Spinal cord (tissue), 10 donors: ENCODE results near the gene DYNC2LI1. TPM values are rescaled to one million over a fixed set of nuclear protein-coding genes. Genes with fewer than 3 reads are reported as not detected.
A peak's percentile ranks its signal among the peaks of the same experiment; 100 is the strongest.

Source experiments
- DNase-seq, 6 donors: peaks; one replicate each; pipeline versions ENCODE4 v3.0.0 to v3.0.0-alpha.2; 2013 to 2015; ENCODE audit warnings: low spot score in 6 of 6, low read depth in 4 of 6
- H3K27ac ChIP-seq: one replicate; pipeline ENCODE4 v1.5.1; 2013; ENCODE audit warnings: low read depth, low read length, control low read depth
- H3K27me3 ChIP-seq: one replicate; pipeline ENCODE4 v1.6.1; 2013; ENCODE audit warnings: low read length; ENCODE audit not compliant: control insufficient read depth, insufficient read depth
- H3K36me3 ChIP-seq: one replicate; pipeline ENCODE4 v1.6.1; 2013; ENCODE audit warnings: low read length; ENCODE audit not compliant: control insufficient read depth, insufficient read depth
- H3K4me1 ChIP-seq: one replicate; pipeline ENCODE4 v1.6.1; 2013; ENCODE audit warnings: low read length; ENCODE audit not compliant: control insufficient read depth, insufficient read depth
- H3K4me3 ChIP-seq: one replicate; pipeline ENCODE4 v1.5.1; 2013; ENCODE audit warnings: low read depth, low read length, control low read depth
- H3K9me3 ChIP-seq: one replicate; pipeline ENCODE4 v1.6.1; 2013; ENCODE audit warnings: low read length; ENCODE audit not compliant: control insufficient read depth, insufficient read depth
- WGBS: methylation state at CpG from one replicate; pipeline ENCODE4 v1.1.5; 2013; ENCODE audit warnings: missing lambda C conversion rate; ENCODE audit not compliant: insufficient coverage; 5-methylcytosine and 5-hydroxymethylcytosine counted together
- polyA plus RNA-seq, 2 donors: library from polyadenylated mRNA; unstranded; fragments of 120-200 nt; gene quantifications; one replicate each; pipeline ENCODE4 v1.2.1, GENCODE V29; 2013; ENCODE audit not compliant: insufficient read length in 2 of 2
- total RNA-seq, 2 donors: library from RNA; depleted of rRNA in 1 of 2; stranded (reverse); fragments of 120-200 nt in 1 of 2; fragments of >200 nt in 1 of 2; gene quantifications; one replicate each; pipeline versions ENCODE4 v1.2.3 to v1.2.4, GENCODE V29; 2013 to 2014
- donor health status: healthy.

DYNC2LI1 gene
- total and polyA plus RNA-seq, 4 donors, result 47.8 to 56.2 (median 50.5) TPM

GRCh38 chr2:43737097-43737854, 36.6 kb upstream of the DYNC2LI1 start:
- no peaks in the 10 kb centered on the region for H3K4me1 ChIP-seq
- no peaks in the 10 kb centered on the region for H3K36me3 ChIP-seq
- H3K27me3 ChIP-seq, result no peaks in the 10 kb centered on the region
- H3K9me3 ChIP-seq, result no peaks in the 10 kb centered on the region
- WGBS, result 70% methylated on average over 2 of the region's 8 CpGs
- no peak overlapping the region for H3K4me3 ChIP-seq
- H3K27ac ChIP-seq, result no peak overlapping the region
- DNase-seq, result no peak

- DNase-seq, result no peak
- Histone ChIP-seq H3K4me3 (no peak overlapping the region), H3K4me1 (no peaks in the 10 kb centered on the region), H3K9me3 (no peaks in the 10 kb centered on the region), H3K27me3 (no peaks in the 10 kb centered on the region), H3K36me3 (no peaks in the 10 kb centered on the region), H3K27ac (no peak overlapping the region)
- WGBS, result 100% methylated on average over 1 of the region's 2 CpGs
Measured at GRCh38 chr2:43737855-43738254, 36.0 kb upstream of the DYNC2LI1 start.

DNA sequence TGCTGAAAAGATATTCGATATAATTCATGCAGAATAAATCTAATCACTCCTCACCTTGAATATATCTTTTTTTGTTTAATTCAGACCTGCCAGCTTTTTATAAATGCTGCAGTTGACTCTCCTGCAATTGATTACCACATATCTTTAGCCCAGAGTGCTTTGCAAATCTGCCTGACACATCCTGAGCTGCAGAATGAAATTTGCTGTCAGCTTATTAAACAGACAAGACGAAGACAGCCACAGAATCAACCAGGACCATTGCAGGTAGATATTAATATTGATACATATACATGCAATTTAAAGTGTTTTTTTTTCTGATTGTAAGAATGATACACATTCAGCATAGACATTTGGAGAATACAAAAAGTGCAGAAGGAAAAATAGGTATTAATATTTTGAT, 35.6 kb upstream of the DYNC2LI1 start:
- no peak overlapping the region for H3K27ac ChIP-seq
- H3K4me3 ChIP-seq, result no peak overlapping the region
- WGBS, result 89% methylated on average over 1 of the region's 2 CpGs
- peak in 1 of 6 donors; percentile 12 for DNase-seq
- H3K27me3 ChIP-seq, result no peaks in the 10 kb centered on the region
- no peaks in the 10 kb centered on the region for H3K9me3 ChIP-seq
- H3K36me3 ChIP-seq, result no peaks in the 10 kb centered on the region
- H3K4me1 ChIP-seq, result no peaks in the 10 kb centered on the region

DNA sequence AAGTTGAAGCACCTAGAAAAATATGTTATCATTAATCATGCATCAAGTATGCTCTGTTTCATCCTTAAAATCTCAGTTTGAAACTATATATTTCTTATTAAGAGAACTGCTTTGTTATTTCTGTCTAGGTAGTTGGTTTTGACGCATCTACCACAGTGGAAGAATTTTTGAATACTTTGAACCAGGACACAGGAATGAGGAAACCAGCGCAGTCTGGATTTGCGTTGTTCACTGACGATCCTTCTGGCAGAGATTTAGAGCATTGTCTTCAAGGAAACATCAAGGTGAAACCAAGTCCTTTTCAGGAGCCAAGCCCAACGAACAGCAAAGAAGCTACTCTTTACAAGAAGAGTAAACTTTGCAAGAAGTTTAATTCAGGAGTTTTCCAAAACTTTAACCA, 30.1 kb upstream of the DYNC2LI1 start:
- no peak overlapping the region for H3K27ac ChIP-seq
- no peak for DNase-seq
- H3K4me3 ChIP-seq, result no peak overlapping the region
- H3K9me3 ChIP-seq, result no peaks in the 10 kb centered on the region
- H3K4me1 ChIP-seq, result no peaks in the 10 kb centered on the region
- WGBS, result 93% methylated on average over 4 of the region's 5 CpGs
- no peaks in the 10 kb centered on the region for H3K36me3 ChIP-seq
- no peaks in the 10 kb centered on the region for H3K27me3 ChIP-seq

DNA sequence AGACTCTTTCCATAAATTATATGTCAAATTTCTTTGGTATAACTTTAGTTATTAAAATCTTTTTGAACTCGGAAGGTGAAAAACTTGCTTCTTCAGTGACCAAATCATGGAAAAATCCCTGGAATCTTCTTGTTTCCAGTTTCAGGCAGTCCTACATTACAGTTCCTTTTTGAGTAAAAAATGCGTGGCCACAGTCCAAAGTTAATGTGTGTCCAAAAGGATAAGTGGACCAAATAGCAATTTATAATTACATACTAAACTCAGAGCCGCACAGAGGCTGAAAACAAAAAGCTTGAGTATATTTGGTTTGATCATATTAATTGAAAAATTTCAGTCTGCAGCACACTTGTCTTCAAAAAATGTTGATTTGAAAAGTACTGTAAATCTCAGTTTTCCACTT, 28.4 kb upstream of the DYNC2LI1 start:
- Histone ChIP-seq H3K9me3 (no peaks in the 10 kb centered on the region), H3K4me1 (no peaks in the 10 kb centered on the region), H3K4me3 (no peak overlapping the region), H3K27me3 (no peaks in the 10 kb centered on the region), H3K27ac (no peak overlapping the region), H3K36me3 (no peaks in the 10 kb centered on the region)
- no CpG with 5 or more reads among the region's 3 CpGs for WGBS
- DNase-seq, result peak in 1 of 6 donors; percentile 21

DNA sequence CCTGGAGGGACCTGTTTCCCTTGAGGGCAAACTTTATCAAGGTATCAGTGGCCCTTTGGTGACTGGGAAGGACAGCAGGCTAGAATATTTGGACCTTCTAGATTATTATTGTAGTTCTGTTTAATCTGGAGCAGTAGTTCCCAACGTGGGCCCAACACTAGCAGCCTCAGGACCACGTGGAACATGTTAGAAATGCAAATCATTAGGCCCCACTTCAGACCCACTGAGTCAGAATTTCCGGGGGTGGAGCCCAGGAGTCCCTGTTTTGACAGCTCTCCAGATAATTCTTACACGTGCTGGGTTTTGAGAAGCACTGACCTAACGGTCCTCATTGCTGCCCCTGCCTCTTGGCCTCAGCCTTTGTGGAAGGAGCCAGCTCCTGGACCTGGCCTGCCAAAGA, 25.5 kb upstream of the DYNC2LI1 start:
- no peak for DNase-seq
- H3K4me3 ChIP-seq, result no peak overlapping the region
- H3K9me3 ChIP-seq, result no peaks in the 10 kb centered on the region
- 85% methylated on average over 5 of the region's 5 CpGs for WGBS
- no peak overlapping the region for H3K27ac ChIP-seq
- H3K4me1 ChIP-seq, result no peaks in the 10 kb centered on the region
- no peaks in the 10 kb centered on the region for H3K36me3 ChIP-seq
- no peaks in the 10 kb centered on the region for H3K27me3 ChIP-seq

GRCh38 chr2:43749583-43749982, 24.3 kb upstream of the DYNC2LI1 start:
- WGBS, result 47% methylated on average over 2 of the region's 3 CpGs
- H3K4me3 ChIP-seq, result no peak overlapping the region
- H3K4me1 ChIP-seq, result no peaks in the 10 kb centered on the region
- H3K27me3 ChIP-seq, result no peaks in the 10 kb centered on the region
- H3K36me3 ChIP-seq, result no peaks in the 10 kb centered on the region
- DNase-seq, result peak in 1 of 6 donors; percentile 15
- H3K27ac ChIP-seq, result no peak overlapping the region
- no peaks in the 10 kb centered on the region for H3K9me3 ChIP-seq

DNA sequence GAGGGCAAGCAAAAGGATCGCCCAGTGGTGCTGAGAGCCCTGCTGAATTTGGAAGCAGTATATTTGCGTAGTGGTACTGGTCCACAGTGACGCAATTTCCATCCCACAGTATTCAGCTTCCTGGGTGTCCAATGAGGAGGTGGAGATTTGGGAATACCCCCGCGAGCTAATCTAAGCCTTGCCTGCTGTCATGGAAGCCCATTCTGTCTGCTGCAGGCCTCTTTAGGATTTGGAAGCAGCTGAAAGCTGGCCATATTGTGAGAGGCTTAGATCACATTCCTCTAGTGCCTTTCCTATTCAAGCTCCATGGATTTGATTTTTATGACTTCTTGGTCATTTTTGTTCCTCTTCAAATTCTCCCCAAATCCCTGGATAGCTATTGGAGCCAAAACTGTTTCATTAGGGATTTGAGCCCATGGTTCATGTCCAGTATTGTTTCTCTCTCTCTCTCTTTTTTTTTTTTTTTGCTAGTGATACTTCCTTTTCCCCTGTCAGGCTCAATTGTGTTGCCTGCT, 22.3 kb upstream of the DYNC2LI1 start:
- 100% methylated on average over 1 of the region's 5 CpGs for WGBS
- H3K4me1 ChIP-seq, result no peaks in the 10 kb centered on the region
- no peaks in the 10 kb centered on the region for H3K36me3 ChIP-seq
- H3K4me3 ChIP-seq, result no peak overlapping the region
- no peaks in the 10 kb centered on the region for H3K27me3 ChIP-seq
- no peak for DNase-seq
- no peaks in the 10 kb centered on the region for H3K9me3 ChIP-seq
- H3K27ac ChIP-seq, result no peak overlapping the region

DNA sequence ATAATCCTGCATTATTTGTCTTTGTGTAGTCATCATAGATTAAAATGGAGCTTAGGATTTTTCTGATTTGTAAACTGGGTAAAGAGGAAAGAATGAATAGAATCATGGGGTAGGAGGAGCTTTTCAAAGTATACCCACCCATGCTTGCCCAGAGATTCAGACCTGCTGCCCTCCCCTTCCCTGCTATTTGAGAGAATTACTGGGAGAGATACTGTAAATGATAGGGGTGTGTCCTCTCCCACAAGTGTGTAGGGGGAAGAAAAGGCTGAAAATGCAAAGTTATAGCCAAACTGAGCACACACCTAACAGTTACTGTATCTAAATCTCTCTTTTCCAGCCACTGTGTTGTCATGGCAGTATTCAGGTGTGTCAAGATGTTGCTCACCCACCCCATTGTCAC, 21.5 kb upstream of the DYNC2LI1 start:
- Histone ChIP-seq H3K9me3 (no peaks in the 10 kb centered on the region), H3K27ac (no peak overlapping the region), H3K36me3 (no peaks in the 10 kb centered on the region), H3K27me3 (no peaks in the 10 kb centered on the region), H3K4me3 (no peak overlapping the region), H3K4me1 (no peaks in the 10 kb centered on the region)
- no peak for DNase-seq

- no peaks in the 10 kb centered on the region for H3K27me3 ChIP-seq
- H3K9me3 ChIP-seq, result no peaks in the 10 kb centered on the region
- no peaks in the 10 kb centered on the region for H3K36me3 ChIP-seq
- no peak overlapping the region for H3K4me3 ChIP-seq
- H3K27ac ChIP-seq, result no peak overlapping the region
- WGBS, result no CpG with 5 or more reads among the region's 7 CpGs
- H3K4me1 ChIP-seq, result no peaks in the 10 kb centered on the region
- DNase-seq, result no peak
Measured at GRCh38 chr2:43754180-43754579, 19.7 kb upstream of the DYNC2LI1 start.
